GM12878 (cell line): Measurements from ENCODE around the gene GPRC5D. TPM values are rescaled to one million over a fixed set of nuclear protein-coding genes. Genes with fewer than 3 reads are reported as not detected.

ENCODE experiments used
- ATAC-seq: fragments of 200-7000 bp; cut with Tn5 transposase; 3 replicates; pipeline ENCODE4 v1.9.1; 2020; ENCODE audit warnings: mild to moderate bottlenecking, moderate library complexity
- BruUV-seq: library from RNA; stranded (reverse); fragments of 400-500 nt; replicated peaks from 2 replicates; lab custom pipeline; 2021; lab: Mats Ljungman, UMichigan
- CTCF ChIA-PET: fragments of 300-600 bp; sonication (Branson Sonifier 250); formaldehyde crosslinking; extraction: SDS; loops from one replicate; lab custom pipeline; 2021; ENCODE audit warnings: inconsistent platforms; lab: Yijun Ruan, JAX
- POLR2A ChIA-PET: fragments of 350-600 bp; formaldehyde crosslinking; extraction: SDS; loops from one replicate; lab custom pipeline; 2021; ENCODE audit warnings: inconsistent platforms; lab: Charles Lee
- RAD21 ChIA-PET: fragments of 300-600 bp; sonication (Branson Sonifier 250); formaldehyde crosslinking; loops from one replicate; lab custom pipeline; 2023; ENCODE audit warnings: antibody characterized with exemption; ENCODE audit not compliant: unreplicated experiment; lab: Charles Lee
- SMC1A ChIA-PET: fragments of 300-600 bp; sonication (Branson Sonifier 250); formaldehyde crosslinking; loops from one replicate; lab custom pipeline; 2023; ENCODE audit not compliant: unreplicated experiment, uncharacterized antibody; lab: Charles Lee
- DNase-seq: peaks from one replicate; pipeline ENCODE4 v3.0.0-alpha.2; 2011; ENCODE audit warnings: low read depth, low spot score
- FAIRE-seq: peaks from 3 replicates; lab custom pipeline; 2011; peaks lifted over from hg19 to GRCh38; lab: Jason Lieb, UNC
- H2AFZ ChIP-seq: 2 replicates; pipeline ENCODE4 v1.6.0; 2011; ENCODE audit warnings: low read depth, low read length, control low read depth; ENCODE audit not compliant: control insufficient read depth
- H3K27ac ChIP-seq: 2 replicates; pipeline ENCODE4 v1.5.1; 2011; ENCODE audit warnings: control low read depth; ENCODE audit not compliant: control insufficient read depth, insufficient read depth
- H3K27me3 ChIP-seq, 2 experiments: replicated peaks in 1 of 2; 2 replicates each; pipeline versions ENCODE4 v1.6.0 to v1.6.1; 2011; ENCODE audit warnings: low read length in 1 of 2; ENCODE audit not compliant: control insufficient read depth in 2 of 2, insufficient read depth in 2 of 2
- H3K36me3 ChIP-seq, 2 experiments: 2 replicates each; pipeline ENCODE4 v1.5.1; 2011; ENCODE audit warnings: low read length in 1 of 2; ENCODE audit not compliant: control insufficient read depth in 2 of 2, insufficient read depth in 2 of 2
- H3K4me1 ChIP-seq: 2 replicates; pipeline ENCODE4 v1.6.1; 2011; ENCODE audit warnings: mild to moderate bottlenecking, low read length, moderate library complexity, mixed read lengths; ENCODE audit not compliant: control insufficient read depth, insufficient read depth
- H3K4me2 ChIP-seq: 2 replicates; pipeline ENCODE4 v1.6.0; 2011; ENCODE audit warnings: control low read depth; ENCODE audit not compliant: control insufficient read depth, insufficient read depth
- H3K4me3 ChIP-seq: fragments of 200-600 bp; sonication (generic); 2 replicates; pipeline ENCODE4 v1.5.1; 2016
- H3K79me2 ChIP-seq: 2 replicates; pipeline ENCODE4 v1.6.0; 2011; ENCODE audit warnings: low read length; ENCODE audit not compliant: control insufficient read depth, insufficient read depth
- H3K9ac ChIP-seq: 2 replicates; pipeline ENCODE4 v1.8.0; 2011; ENCODE audit warnings: low read length, control low read depth, mixed read lengths; ENCODE audit not compliant: control insufficient read depth, insufficient read depth
- H3K9me3 ChIP-seq: replicated peaks from 3 replicates; pipeline ENCODE4 v1.5.1; 2011; ENCODE audit warnings: mild to moderate bottlenecking, low read length; ENCODE audit not compliant: control insufficient read depth, insufficient read depth
- H4K20me1 ChIP-seq: 2 replicates; pipeline ENCODE4 v1.6.0; 2011; ENCODE audit not compliant: control insufficient read depth, insufficient read depth
- CHD2 ChIP-seq: IDR thresholded peaks from 2 replicates; pipeline ENCODE4 v1.6.1; 2011; ENCODE audit warnings: low read depth, low read length, improper control_type of control experiment, borderline replicate concordance
- CHD4 ChIP-seq: fragments of 200-600 bp; sonication (generic); IDR thresholded peaks from 2 replicates; pipeline ENCODE4 v1.6.1; 2016; ENCODE audit warnings: mild to moderate bottlenecking
- EZH2 ChIP-seq: IDR thresholded peaks from 2 replicates; pipeline ENCODE4 v1.6.1; 2012; ENCODE audit warnings: low read depth, mild to moderate bottlenecking, control low read depth, inconsistent platforms, low read length, borderline replicate concordance; ENCODE audit not compliant: control insufficient read depth
- IKZF1 ChIP-seq: fragments of 450-650 bp; conservative IDR thresholded peaks from 2 replicates; pipeline ENCODE4 v1.6.1; 2017; ENCODE audit warnings: antibody characterized with exemption, mild to moderate bottlenecking
- IKZF2 ChIP-seq, 2 experiments: fragments of 450-650 bp; IDR thresholded peaks; 2 replicates each; pipeline ENCODE4 v1.6.1; 2017; ENCODE audit warnings: mild to moderate bottlenecking in 2 of 2, moderate library complexity in 2 of 2
- JUNB ChIP-seq: IDR thresholded peaks from 2 replicates; pipeline ENCODE4 v1.6.1; 2016; ENCODE audit warnings: antibody characterized with exemption, mild to moderate bottlenecking
- JUND ChIP-seq: IDR thresholded peaks from 2 replicates; pipeline ENCODE4 v1.6.1; 2012; ENCODE audit warnings: low read depth, mild to moderate bottlenecking, low read length, improper control_type of control experiment, moderate library complexity
- LARP7 ChIP-seq: fragments of 450-650 bp; IDR thresholded peaks from 2 replicates; pipeline ENCODE4 v1.6.1; 2017; ENCODE audit warnings: mild to moderate bottlenecking
- MEF2A ChIP-seq: IDR thresholded peaks from 2 replicates; pipeline ENCODE4 v1.6.1; 2011; ENCODE audit warnings: low read depth, mild to moderate bottlenecking, low read length, moderate library complexity; ENCODE audit not compliant: insufficient read depth
- PAX8 ChIP-seq: fragments of 450-650 bp; IDR thresholded peaks from 2 replicates; pipeline ENCODE4 v1.6.1; 2017; ENCODE audit warnings: mild to moderate bottlenecking, moderate library complexity
- PML ChIP-seq: IDR thresholded peaks from 2 replicates; pipeline ENCODE4 v1.6.1; 2012; ENCODE audit warnings: low read length, inconsistent platforms
- RFX5 ChIP-seq: IDR thresholded peaks from 2 replicates; pipeline ENCODE4 v1.6.1; 2011; ENCODE audit warnings: low read depth, low read length, improper control_type of control experiment
- SMAD5 ChIP-seq: IDR thresholded peaks from 2 replicates; pipeline ENCODE4 v1.6.1; 2016; ENCODE audit warnings: antibody characterized with exemption, low read depth
- SMC3 ChIP-seq: IDR thresholded peaks from 2 replicates; pipeline ENCODE4 v1.6.1; 2011; ENCODE audit warnings: low read length, improper control_type of control experiment, borderline replicate concordance
- SP1 ChIP-seq: IDR thresholded peaks from one replicate; pipeline ENCODE4 v1.6.1; 2011; ENCODE audit warnings: low read depth, low read length
- SREBF2 ChIP-seq: IDR thresholded peaks from 2 replicates; pipeline ENCODE4 v1.6.1; 2012; ENCODE audit warnings: mild to moderate bottlenecking, low read length
- YBX1 ChIP-seq: fragments of 450-650 bp; IDR thresholded peaks from 2 replicates; pipeline ENCODE4 v1.6.1; 2016; ENCODE audit warnings: antibody characterized with exemption
- WGBS: methylation state at CpG from one replicate; pipeline ENCODE4 v1.1.6; 2016; ENCODE audit warnings: low lambda C conversion rate; ENCODE audit not compliant: insufficient replicate concordance, insufficient coverage; ENCODE audit errors: missing lambda C conversion rate; 5-methylcytosine and 5-hydroxymethylcytosine counted together
- in situ Hi-C: fragments of 300-500 bp; cut with MboI; formaldehyde crosslinking; loops from 9 replicates; pipeline ENCODE4 v1.14.3; 2018; ENCODE audit warnings: mixed read lengths
- intact Hi-C: fragments of 100-400 bp; cut with micrococcal nuclease; formaldehyde crosslinking; loops from one replicate; pipeline ENCODE4 v1.14.2; 2022; ENCODE audit not compliant: unreplicated experiment
- polyA plus RNA-seq, 11 experiments: library from polyadenylated mRNA; depleted of rRNA in 4 of 11; unstranded in 6 of 11; stranded (reverse) in 5 of 11; fragments of >200 nt; fragmentation: Nextera tagmentation in 4 of 11; fragmentation: Illumina TruSeq in 1 of 11; extraction: Ambion mirVana in 4 of 11; extraction: Trizol in 1 of 11; gene quantifications; 1 replicate in 1 of 11; 2 replicates in 10 of 11; pipeline versions ENCODE4 v1.2.1 to v1.2.3, GENCODE V29; 2011 to 2016; ENCODE audit warnings: inconsistent platforms in 2 of 11, missing spikeins in 2 of 11, low read depth in 1 of 11
- total RNA-seq, 4 experiments: library from RNA; depleted of rRNA in 3 of 4; stranded (reverse); fragments of >200 nt in 3 of 4; fragmentation: Illumina TruSeq in 1 of 4; extraction: Trizol in 1 of 4; gene quantifications; 2 replicates each; pipeline versions ENCODE4 v1.2.1 to v1.2.3, GENCODE V29; 2013 to 2021
- TF ChIP-seq, protein P1 (sequence below): IDR thresholded peaks from 2 replicates; pipeline ENCODE4 v1.6.1; 2011; ENCODE audit warnings: low read depth, mild to moderate bottlenecking, low read length, moderate library complexity, borderline replicate concordance; ENCODE audit errors: extremely low read depth
- TF ChIP-seq, protein P2 (sequence below): IDR thresholded peaks from 2 replicates; pipeline ENCODE4 v1.6.1; 2011; ENCODE audit warnings: borderline replicate concordance, low read depth, mild to moderate bottlenecking, moderate library complexity, low read length; ENCODE audit not compliant: insufficient read depth, poor library complexity, severe bottlenecking
- TF ChIP-seq, protein P3 (sequence below): fragments of 450-650 bp; IDR thresholded peaks from 2 replicates; pipeline ENCODE4 v1.6.1; 2017; ENCODE audit warnings: mild to moderate bottlenecking, low read depth, inconsistent platforms; ENCODE audit not compliant: poor library complexity, severe bottlenecking

GPRC5D gene
- total and polyA plus RNA-seq, 10 of the 15 experiments (the other 5 are each of a cell fraction or from before 2014, with no cell fraction given), result 0.18 to 0.90 (median 0.37) TPM; not detected in 3

DNA sequence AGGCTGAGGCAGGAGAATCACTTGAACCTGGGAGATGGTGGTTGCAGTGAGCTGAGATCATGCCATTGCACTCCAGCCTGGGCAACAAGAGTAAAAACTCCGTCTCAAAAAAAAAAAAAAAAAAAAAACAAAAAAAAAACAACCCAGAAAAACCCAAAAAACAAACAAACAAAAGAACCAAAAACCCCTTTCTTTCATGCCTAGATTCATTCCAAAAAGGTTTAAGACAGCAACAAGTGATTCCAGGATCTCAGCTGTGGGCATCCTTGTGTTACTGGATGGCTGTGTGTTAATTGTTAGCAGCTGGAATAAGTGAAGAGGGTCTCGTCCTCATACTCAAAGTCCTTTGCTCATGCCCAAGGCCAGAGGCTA, 51.2 kb downstream of the GPRC5D start (continued):
- TF ChIP-seq RFX5, result no peak
- TF ChIP-seq IKZF2 (IDR thresholded peaks at IDR 0.05), result no peak
- TF ChIP-seq IKZF1, result no peak
- TF ChIP-seq, protein P1, sequence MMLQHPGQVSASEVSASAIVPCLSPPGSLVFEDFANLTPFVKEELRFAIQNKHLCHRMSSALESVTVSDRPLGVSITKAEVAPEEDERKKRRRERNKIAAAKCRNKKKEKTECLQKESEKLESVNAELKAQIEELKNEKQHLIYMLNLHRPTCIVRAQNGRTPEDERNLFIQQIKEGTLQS, result no peak

DNA sequence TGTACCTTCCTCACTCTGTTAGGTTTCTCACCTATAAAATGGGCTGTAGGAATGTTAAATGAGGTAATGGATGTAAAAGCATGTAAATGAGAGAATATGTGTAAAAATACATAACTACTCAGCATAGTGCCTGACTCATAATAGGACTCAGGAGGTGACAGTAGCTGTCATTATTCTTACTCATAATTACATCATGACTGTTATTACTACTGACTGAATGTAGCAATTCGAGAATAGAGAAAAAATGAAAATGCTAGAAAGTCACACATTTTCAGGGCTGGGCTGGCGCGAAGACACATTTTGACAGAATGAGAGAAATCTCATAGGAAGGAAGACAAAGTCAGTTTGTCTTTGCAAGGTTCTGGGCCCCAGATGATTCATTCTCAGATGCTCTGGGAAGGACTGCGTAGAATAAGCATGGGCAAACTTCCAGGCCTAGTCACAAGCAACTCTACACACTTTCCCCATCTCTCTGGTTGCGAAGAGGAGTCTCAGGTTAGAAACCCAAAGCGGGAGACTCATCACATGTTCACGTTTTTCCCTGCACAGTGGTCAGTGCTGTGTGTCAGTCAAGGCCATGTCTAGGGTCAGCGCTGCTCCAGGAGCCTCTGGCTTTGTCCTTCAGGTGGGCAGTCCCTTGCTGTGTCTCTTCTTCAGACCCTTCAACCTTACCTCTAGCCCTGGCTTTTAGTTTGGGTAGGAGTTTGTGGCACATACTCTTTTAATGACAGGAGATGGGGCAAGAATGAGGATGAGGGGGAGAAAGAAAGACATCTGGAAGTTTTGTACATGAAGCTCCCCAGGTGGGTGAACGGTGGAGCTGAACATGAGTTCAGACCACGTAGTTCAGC, 52.2 kb downstream of the GPRC5D start:
- intact Hi-C loops (no loop called here), in situ Hi-C loops (no loop called here)
- Histone ChIP-seq H3K4me1 (no peaks in the 10 kb centered on the region), H3K9me3 (no peaks in the 10 kb centered on the region), H3K79me2 (no peaks in the 10 kb centered on the region), H2AFZ (no peak overlapping the region), H4K20me1 (no peaks in the 10 kb centered on the region), H3K4me2 (no peak overlapping the region), H3K9ac (no peak overlapping the region), H3K27me3 (peaks cover 0 to 3% of the 10 kb centered on the region in 2 experiments; a peak in 2 of 4 replicates), H3K27ac (no peak overlapping the region), H3K4me3 (no peak overlapping the region), H3K36me3 (no peaks in the 10 kb centered on the region)
- ChIA-PET CTCF (interaction anchor here (1.4 kb wide), 1 partner anchor 16 kb away, joined by 3 read pairs; no protein-coding TSS in a partner anchor), RAD21 (no interaction called here), POLR2A (no interaction called here), SMC1A (interaction anchor here (1.3 kb wide), 1 partner anchor 112 kb away, joined by 4 read pairs; no protein-coding TSS in a partner anchor)
- ATAC-seq (peak; percentile 84), DNase-seq (no peak), FAIRE-seq (peak; percentile 73)
- no TSS peak for BruUV-seq
- 16% methylated on average over 10 of the region's 10 CpGs for WGBS
- TF ChIP-seq YBX1, result no peak
- TF ChIP-seq JUND, result peak; percentile 66; the same call in 1 of the 2 replicates
- peak; percentile 92; the same call in 1 of the 2 replicates for TF ChIP-seq PML
- no peak for TF ChIP-seq EZH2
- no peak for TF ChIP-seq SP1
- no peak for TF ChIP-seq CHD4
- TF ChIP-seq, protein P2, sequence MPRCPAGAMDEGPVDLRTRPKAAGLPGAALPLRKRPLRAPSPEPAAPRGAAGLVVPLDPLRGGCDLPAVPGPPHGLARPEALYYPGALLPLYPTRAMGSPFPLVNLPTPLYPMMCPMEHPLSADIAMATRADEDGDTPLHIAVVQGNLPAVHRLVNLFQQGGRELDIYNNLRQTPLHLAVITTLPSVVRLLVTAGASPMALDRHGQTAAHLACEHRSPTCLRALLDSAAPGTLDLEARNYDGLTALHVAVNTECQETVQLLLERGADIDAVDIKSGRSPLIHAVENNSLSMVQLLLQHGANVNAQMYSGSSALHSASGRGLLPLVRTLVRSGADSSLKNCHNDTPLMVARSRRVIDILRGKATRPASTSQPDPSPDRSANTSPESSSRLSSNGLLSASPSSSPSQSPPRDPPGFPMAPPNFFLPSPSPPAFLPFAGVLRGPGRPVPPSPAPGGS, result peak; percentile 90
- TF ChIP-seq SMC3, result no peak
- TF ChIP-seq JUNB, result peak; percentile 100
- TF ChIP-seq MEF2A, result peak; percentile 79; the same call in 1 of the 2 replicates
- peak; percentile 60 to 63; a peak in 3 of 4 replicates for TF ChIP-seq IKZF2 (IDR thresholded peaks at IDR 0.05)
- no peak for TF ChIP-seq PAX8
- TF ChIP-seq, protein P3, sequence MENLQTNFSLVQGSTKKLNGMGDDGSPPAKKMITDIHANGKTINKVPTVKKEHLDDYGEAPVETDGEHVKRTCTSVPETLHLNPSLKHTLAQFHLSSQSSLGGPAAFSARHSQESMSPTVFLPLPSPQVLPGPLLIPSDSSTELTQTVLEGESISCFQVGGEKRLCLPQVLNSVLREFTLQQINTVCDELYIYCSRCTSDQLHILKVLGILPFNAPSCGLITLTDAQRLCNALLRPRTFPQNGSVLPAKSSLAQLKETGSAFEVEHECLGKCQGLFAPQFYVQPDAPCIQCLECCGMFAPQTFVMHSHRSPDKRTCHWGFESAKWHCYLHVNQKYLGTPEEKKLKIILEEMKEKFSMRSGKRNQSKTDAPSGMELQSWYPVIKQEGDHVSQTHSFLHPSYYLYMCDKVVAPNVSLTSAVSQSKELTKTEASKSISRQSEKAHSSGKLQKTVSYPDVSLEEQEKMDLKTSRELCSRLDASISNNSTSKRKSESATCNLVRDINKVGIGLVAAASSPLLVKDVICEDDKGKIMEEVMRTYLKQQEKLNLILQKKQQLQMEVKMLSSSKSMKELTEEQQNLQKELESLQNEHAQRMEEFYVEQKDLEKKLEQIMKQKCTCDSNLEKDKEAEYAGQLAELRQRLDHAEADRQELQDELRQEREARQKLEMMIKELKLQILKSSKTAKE, result no peak
- no peak for TF ChIP-seq SREBF2
- TF ChIP-seq SMAD5, result no peak
- TF ChIP-seq CHD2, result no peak
- TF ChIP-seq LARP7, result no peak
